Naive B cell (primary cell): ENCODE data around the gene OS9. TPM values are rescaled to one million over a fixed set of nuclear protein-coding genes. Genes with fewer than 3 reads are reported as not detected.
A peak's percentile ranks its signal among the peaks of the same experiment; 100 is the strongest.
"Not testable (repeated sequence)": the region's sequence is repeated elsewhere in the genome, so short reads cannot be mapped to it uniquely, and the experiment has no call there.

Experiments
- ATAC-seq, 2 donors: fragments of 150-1000 bp; cut with Tn5 transposase; 2 replicates each; pipeline ENCODE4 v1.10.0; 2021; ENCODE audit warnings: low read depth in 2 of 2, mild to moderate bottlenecking in 2 of 2, moderate library complexity in 2 of 2
- DNase-seq: peaks from one replicate; pipeline ENCODE4 v3.0.0; 2022
- H3K27ac Mint-ChIP-seq, 6 donors: one replicate each; pipeline ENCODE4 v1.8.0; 2020 to 2022; ENCODE audit warnings: mild to moderate bottlenecking in 6 of 6, mixed read lengths in 6 of 6, moderate library complexity in 5 of 6, inconsistent platforms in 2 of 6
- H3K27me3 Mint-ChIP-seq, 3 donors: one replicate each; pipeline ENCODE4 v1.8.0; 2021 to 2022; ENCODE audit warnings: mixed read lengths in 3 of 3, mild to moderate bottlenecking in 1 of 3
- H3K36me3 Mint-ChIP-seq, 2 donors: one replicate each; pipeline ENCODE4 v1.8.0; 2020 to 2022; ENCODE audit warnings: mixed read lengths in 2 of 2, inconsistent platforms in 1 of 2, mild to moderate bottlenecking in 1 of 2
- H3K4me1 Mint-ChIP-seq, 3 donors: one replicate each; pipeline ENCODE4 v1.8.0; 2020 to 2022; ENCODE audit warnings: mixed read lengths in 3 of 3, inconsistent platforms in 1 of 3, mild to moderate bottlenecking in 1 of 3, moderate library complexity in 1 of 3
- H3K4me3 Mint-ChIP-seq, 8 donors: one replicate each; pipeline ENCODE4 v1.8.0; 2020 to 2022; ENCODE audit warnings: mild to moderate bottlenecking in 8 of 8, mixed read lengths in 8 of 8, moderate library complexity in 8 of 8, inconsistent platforms in 2 of 8
- H3K9me3 Mint-ChIP-seq, 7 donors: one replicate each; pipeline ENCODE4 v1.8.0; 2020 to 2022; ENCODE audit warnings: mixed read lengths in 7 of 7, mild to moderate bottlenecking in 5 of 7, inconsistent platforms in 2 of 7, moderate library complexity in 1 of 7
- polyA plus RNA-seq, 6 donors: library from polyadenylated mRNA; unstranded; fragments of 300-500 nt; fragmentation: Illumina TruSeq; gene quantifications; one replicate each; pipeline ENCODE4 v1.2.3, GENCODE V29; 2021; ENCODE audit warnings: low read depth in 6 of 6

OS9 gene
- polyA plus RNA-seq, 6 donors from 2014 or later = 72.0 to 87.9 (median 77.1) TPM

DNA sequence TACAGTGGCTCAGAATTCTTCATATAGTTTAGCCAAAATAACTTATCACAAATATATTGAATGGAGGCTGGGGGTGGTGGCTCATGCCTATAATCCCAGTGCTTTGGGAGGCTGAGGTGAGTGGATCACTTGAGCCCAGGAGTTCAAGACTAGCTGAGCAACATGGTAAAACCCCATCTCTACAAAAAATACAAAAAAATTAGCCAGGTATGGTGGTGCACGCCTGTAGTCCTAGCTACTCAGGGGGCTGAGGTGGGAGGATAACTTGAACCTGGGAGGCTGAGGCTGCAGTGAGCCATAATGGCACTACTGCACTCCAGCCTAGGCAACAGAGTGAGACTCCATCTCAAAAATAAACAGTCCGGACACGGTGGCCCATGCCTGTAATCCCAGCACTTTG is 22.1 kb upstream of the OS9 start:
- H3K36me3 Mint-ChIP-seq, ATAC-seq, H3K27ac Mint-ChIP-seq, H3K9me3 Mint-ChIP-seq, H3K4me1 Mint-ChIP-seq, DNase-seq, H3K4me3 Mint-ChIP-seq: not testable (repeated sequence)
- peaks cover 17 to 42% (median 20%) of the 10 kb centered on the region in 3 donors for H3K27me3 Mint-ChIP-seq

DNA sequence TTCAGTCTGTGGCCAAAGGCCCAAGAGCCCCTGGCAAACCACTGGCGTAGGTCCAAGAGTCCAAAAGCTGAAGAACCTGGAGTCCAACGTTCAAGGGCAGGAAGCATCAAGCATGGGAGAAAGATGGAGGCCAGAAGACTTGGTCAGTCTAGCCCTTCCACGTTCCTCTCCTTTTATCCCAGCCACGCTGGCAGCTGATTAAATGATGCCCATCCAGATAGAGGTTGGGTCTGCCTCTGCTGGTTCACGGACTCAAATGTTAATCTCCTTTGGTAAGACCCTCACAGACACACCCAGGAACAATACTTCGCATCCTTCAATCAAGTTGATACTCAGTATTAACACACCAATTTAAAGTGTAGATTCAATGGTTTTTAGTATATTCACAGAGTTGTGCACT is 21.1 kb upstream of the OS9 start:
- H3K36me3 Mint-ChIP-seq = no peaks in the 10 kb centered on the region
- H3K4me1 Mint-ChIP-seq = no peaks in the 10 kb centered on the region
- peaks cover 0 to 2% (median 0%) of the 10 kb centered on the region in 7 donors for H3K9me3 Mint-ChIP-seq
- DNase-seq = no peak
- H3K27me3 Mint-ChIP-seq = peaks cover 17 to 46% (median 20%) of the 10 kb centered on the region in 3 donors
- ATAC-seq = no peak
- H3K27ac Mint-ChIP-seq = no peak overlapping the region
- H3K4me3 Mint-ChIP-seq = no peak overlapping the region

DNA sequence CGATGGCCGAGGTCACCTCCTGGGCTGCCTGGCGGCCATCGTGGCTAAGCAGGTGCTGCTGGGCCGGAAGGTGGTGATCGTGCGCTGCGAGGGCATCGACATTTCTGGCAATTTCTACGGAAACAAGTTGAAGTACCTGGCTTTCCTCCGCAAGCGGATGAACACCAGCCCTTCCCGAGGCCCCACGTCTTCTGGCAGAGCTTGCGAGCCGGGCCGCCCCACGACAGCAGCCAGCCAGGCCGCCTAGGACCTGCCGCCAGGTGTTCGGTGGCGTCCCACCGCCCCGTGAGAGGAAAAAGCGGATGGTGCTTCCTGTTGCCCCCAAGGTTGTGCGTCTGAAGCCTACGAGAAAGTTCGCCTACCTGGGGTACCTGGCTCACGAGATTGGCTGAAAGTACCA is 19.2 kb upstream of the OS9 start:
- Mint-ChIP-seq H3K9me3 (peaks cover 0 to 4% (median 0%) of the 10 kb centered on the region in 7 donors), H3K27ac (no peak overlapping the region), H3K27me3 (peaks cover 12 to 34% (median 17%) of the 10 kb centered on the region in 3 donors), H3K4me1 (no peaks in the 10 kb centered on the region), H3K4me3 (no peak overlapping the region), H3K36me3 (no peaks in the 10 kb centered on the region)
- ATAC-seq (no peak), DNase-seq (no peak)

DNA sequence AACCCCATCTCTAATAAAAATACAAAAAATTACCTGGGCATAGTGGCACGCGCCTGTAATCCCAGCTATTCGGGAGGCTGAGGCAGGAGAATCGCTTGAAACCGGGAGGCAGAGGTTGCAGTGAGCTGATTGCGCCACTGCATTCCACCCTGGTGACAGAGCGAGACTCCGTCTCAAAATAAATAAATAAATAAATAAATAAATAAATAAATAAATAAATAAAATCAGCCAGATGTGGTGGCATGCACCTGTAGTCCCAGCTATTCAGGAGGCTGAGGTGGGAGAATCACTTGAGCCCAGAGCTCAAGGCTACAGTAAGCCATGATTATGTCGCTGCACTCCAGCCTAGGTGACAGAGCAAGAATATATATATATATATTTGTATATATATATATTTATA is 16.0 kb upstream of the OS9 start:
- not testable (repeated sequence) for H3K4me1 Mint-ChIP-seq, H3K4me3 Mint-ChIP-seq, ATAC-seq, DNase-seq, H3K27ac Mint-ChIP-seq
- Mint-ChIP-seq H3K27me3 (peaks cover 17 to 31% (median 19%) of the 10 kb centered on the region in 3 donors), H3K9me3 (peaks cover 2 to 19% (median 11%) of the 10 kb centered on the region in 7 donors), H3K36me3 (peaks cover 4 to 11% of the 10 kb centered on the region in 2 donors)

DNA sequence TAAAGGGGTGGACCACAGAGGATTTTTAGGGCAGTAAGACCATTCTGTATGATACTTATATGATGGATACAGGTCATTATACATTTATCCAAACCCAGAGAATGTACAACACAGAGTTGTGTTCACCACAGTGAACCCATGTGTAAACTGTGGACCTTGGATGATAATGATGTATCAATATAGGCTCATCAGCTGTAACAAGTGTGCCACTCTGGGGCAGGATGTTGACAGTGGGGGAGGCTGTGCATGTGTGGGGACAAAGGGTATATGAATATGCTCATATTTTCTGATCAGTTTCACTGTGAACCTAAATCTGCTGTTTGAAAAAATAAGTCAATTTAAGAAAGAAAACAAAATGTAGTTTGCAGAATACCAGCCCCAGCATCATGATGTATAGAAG is 14.2 kb upstream of the OS9 start:
- Mint-ChIP-seq H3K9me3 (peaks cover 2 to 19% (median 11%) of the 10 kb centered on the region in 7 donors), H3K27ac (no peak overlapping the region), H3K4me1 (no peaks in the 10 kb centered on the region), H3K36me3 (peaks cover 4 to 11% of the 10 kb centered on the region in 2 donors), H3K4me3 (no peak overlapping the region), H3K27me3 (peaks cover 22 to 33% (median 24%) of the 10 kb centered on the region in 3 donors)
- ATAC-seq (no peak), DNase-seq (no peak)

DNA sequence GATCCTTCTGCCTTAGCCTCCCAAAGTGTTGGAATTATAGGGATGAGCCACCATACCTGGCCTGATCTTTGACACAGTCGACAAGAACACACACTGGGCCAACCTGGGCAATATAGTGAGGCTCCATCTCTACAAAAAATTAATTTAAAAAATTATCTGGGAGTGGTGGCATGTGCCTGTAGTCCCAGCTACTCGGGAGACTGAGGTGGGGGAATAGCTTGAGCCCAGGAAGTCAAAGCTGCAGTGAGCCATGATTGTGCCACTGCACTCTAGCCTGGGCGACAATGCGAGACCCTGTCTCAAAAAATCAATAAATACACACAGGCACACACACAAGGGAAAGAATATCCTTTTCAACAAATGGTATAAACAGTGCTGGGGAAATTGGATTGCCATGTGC is 6.1 kb upstream of the OS9 start:
- Mint-ChIP-seq H3K36me3 (no peaks in the 10 kb centered on the region), H3K27ac (no peak overlapping the region), H3K4me1 (no peaks in the 10 kb centered on the region), H3K9me3 (peaks cover 0 to 4% (median 0%) of the 10 kb centered on the region in 7 donors), H3K27me3 (peaks cover 48 to 67% (median 64%) of the 10 kb centered on the region in 3 donors), H3K4me3 (no peak overlapping the region)
- ATAC-seq = no peak
- no peak for DNase-seq

DNA sequence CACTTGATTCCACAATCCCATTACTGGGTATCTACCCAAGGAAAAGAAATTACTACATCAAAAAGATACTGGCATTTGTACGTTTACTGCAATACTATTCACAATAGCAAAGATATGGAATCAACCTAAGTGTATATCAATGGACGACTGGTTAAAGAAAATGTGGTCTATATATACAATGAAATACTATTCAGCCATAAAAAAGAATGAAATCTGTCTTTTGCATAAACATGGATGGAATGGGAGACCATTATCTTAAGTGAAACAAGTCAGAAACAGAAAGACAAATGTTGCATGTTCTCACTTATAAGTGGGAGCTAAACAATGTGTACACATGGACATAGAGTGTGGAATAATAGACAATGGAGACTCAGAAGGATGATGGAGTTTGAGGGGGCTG is 5.0 kb upstream of the OS9 start:
- no peak overlapping the region for H3K27ac Mint-ChIP-seq
- DNase-seq = no peak
- ATAC-seq = no peak
- no peaks in the 10 kb centered on the region for H3K4me1 Mint-ChIP-seq
- peaks cover 0 to 4% (median 0%) of the 10 kb centered on the region in 7 donors for H3K9me3 Mint-ChIP-seq
- H3K4me3 Mint-ChIP-seq = no peak overlapping the region
- H3K27me3 Mint-ChIP-seq = peaks cover 46 to 61% (median 60%) of the 10 kb centered on the region in 3 donors
- no peaks in the 10 kb centered on the region for H3K36me3 Mint-ChIP-seq

DNA sequence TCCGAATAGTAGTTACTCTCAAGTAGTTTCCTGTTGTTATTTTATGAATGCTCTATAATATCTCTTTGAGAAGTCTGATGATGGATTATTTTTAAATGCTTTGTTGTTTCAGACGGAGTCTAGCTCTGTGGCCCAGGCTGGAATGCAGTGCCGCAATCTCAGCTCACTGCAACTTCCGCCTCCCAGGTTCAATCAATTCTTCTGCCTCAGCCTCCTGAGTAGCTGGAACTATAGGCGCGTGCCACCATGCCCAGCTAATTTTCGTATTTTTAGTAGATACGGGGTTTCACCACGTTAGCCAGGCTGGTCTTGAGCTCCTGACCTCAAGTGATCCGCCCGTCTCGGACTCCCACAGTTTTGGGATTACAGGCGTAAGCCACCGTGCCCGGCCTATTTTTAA is 1.4 kb upstream of the OS9 start:
- Mint-ChIP-seq H3K4me3 (no peak overlapping the region), H3K27me3 (peaks cover 19 to 27% (median 24%) of the 10 kb centered on the region in 3 donors), H3K4me1 (peaks cover 0 to 13% (median 3%) of the 10 kb centered on the region in 3 donors), H3K9me3 (peaks cover 0 to 4% (median 0%) of the 10 kb centered on the region in 7 donors), H3K27ac (no peak overlapping the region), H3K36me3 (peaks cover 17% of the 10 kb centered on the region in 2 donors)
- ATAC-seq = no peak
- DNase-seq = no peak

DNA sequence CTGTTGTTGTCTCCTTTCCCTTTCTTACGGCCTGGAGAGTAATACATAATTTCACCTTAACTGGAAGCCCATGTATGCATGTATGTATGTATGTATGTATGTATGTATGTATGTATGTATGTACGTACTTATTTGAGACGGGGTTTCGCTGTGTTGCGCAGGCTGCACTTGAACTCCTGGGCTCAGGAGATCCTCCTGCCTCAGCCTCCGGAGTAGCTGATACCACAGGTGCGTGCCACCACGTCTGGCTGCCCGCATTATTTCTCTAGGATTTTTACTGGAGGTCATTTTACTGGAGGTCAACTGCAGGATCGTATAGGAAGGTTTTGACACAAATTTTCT is 644 bp upstream of the OS9 start:
- Mint-ChIP-seq H3K36me3 (peaks cover 17 to 21% of the 10 kb centered on the region in 2 donors), H3K27ac (no peak overlapping the region), H3K4me1 (peaks cover 1 to 16% (median 4%) of the 10 kb centered on the region in 3 donors), H3K9me3 (peaks cover 0 to 4% (median 0%) of the 10 kb centered on the region in 7 donors), H3K27me3 (peaks cover 16 to 20% (median 17%) of the 10 kb centered on the region in 3 donors), H3K4me3 (no peak overlapping the region)
- ATAC-seq (no peak), DNase-seq (no peak)

DNA sequence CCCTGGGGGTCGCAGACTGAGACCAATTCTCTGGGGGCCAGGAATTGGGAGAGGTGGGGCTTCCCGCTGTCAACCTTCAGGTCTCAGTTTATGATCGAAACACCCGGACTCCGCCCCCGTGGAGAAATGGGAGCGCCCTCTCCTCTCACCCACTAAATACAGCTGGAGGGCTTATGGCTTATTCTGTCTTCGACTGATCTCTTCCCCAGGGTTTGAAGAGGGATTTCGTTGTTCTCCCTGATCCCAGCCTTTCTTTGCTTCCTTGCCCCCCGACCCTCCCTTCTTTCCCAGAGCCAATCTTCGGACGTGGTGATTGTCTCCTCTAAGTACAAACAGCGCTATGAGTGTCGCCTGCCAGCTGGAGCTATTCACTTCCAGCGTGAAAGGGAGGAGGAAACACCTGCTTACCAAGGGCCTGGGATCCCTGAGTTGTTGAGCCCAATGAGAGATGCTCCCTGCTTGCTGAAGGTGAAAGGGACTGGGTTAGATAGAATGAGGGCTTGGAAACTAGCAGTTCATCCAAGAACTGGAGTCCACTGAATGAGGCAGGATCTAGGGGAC is 607 bp downstream of the OS9 start:
- no peak for DNase-seq
- Mint-ChIP-seq H3K36me3 (peaks cover 23 to 34% of the 10 kb centered on the region in 2 donors), H3K27ac (no peak overlapping the region), H3K27me3 (peaks cover 7 to 10% (median 9%) of the 10 kb centered on the region in 3 donors), H3K9me3 (no peaks in the 10 kb centered on the region), H3K4me1 (peaks cover 14 to 26% (median 17%) of the 10 kb centered on the region in 3 donors), H3K4me3 (no peak overlapping the region)
- no peak for ATAC-seq

DNA sequence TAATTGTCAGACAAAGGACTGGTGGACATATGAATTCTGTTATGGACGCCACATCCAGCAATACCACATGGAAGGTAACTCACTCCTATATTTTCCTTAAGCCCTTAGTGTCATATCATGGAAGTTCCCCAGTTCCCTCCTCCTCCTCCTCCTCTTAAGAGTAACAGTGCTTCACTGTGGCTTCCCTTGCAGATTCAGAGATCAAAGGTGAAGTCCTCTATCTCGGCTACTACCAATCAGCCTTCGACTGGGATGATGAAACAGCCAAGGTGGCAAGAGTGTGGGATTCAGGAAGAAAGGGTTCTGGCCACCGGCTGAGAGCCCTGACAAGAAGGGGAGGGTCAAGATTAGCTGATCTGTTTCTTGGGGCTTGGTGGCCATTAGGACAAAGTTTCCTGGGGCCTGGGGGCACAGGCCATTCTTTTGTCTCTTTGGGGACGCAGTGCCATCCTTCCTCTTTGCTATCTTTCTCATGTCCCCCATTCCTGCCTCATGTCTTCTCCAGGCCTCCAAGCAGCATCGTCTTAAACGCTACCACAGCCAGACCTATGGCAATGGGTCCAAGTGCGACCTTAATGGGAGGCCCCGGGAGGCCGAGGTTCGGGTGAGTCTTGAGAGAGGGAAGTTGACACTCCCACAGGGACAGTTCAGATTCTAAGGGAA is 2.0 kb downstream of the OS9 start:
- Mint-ChIP-seq H3K27me3 (peaks cover 0 to 2% (median 0%) of the 10 kb centered on the region in 3 donors), H3K4me3 (peak overlapping the region in 5 of 8 donors; percentile 15 to 50 (median 34)), H3K36me3 (peaks cover 30 to 35% of the 10 kb centered on the region in 2 donors), H3K27ac (peak overlapping the region in 1 of 6 donors; percentile 61), H3K4me1 (peaks cover 26 to 40% (median 27%) of the 10 kb centered on the region in 3 donors), H3K9me3 (no peaks in the 10 kb centered on the region)
- ATAC-seq = no peak
- DNase-seq = no peak

DNA sequence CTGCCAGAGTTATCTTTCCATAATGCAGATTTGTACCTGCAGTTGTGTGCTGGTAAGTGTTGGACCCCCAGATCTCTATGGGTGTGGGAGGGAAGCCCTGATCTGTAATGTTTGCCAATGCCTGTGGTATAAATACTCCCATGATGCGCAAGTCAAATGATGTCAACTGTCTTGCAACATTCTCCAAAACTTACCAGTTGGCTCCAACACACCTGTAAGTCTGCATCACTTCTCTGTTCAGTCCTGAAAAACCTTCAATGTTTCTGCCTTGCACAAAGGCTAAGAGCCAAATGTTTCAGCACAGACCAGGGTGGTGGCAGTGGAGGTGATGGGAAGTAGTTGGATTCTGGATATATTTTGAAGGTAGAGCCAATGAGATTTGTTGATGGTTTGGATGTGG is 3.1 kb downstream of the OS9 start:
- peaks cover 31 to 35% of the 10 kb centered on the region in 2 donors for H3K36me3 Mint-ChIP-seq
- DNase-seq (no peak), ATAC-seq (no peak)
- H3K27ac Mint-ChIP-seq = peak overlapping the region in 1 of 6 donors; percentile 41
- H3K9me3 Mint-ChIP-seq = no peaks in the 10 kb centered on the region
- H3K4me1 Mint-ChIP-seq = peaks cover 26 to 49% (median 29%) of the 10 kb centered on the region in 3 donors
- H3K27me3 Mint-ChIP-seq = no peaks in the 10 kb centered on the region
- peak overlapping the region in 3 of 8 donors; percentile 22 to 67 (median 53) for H3K4me3 Mint-ChIP-seq

DNA sequence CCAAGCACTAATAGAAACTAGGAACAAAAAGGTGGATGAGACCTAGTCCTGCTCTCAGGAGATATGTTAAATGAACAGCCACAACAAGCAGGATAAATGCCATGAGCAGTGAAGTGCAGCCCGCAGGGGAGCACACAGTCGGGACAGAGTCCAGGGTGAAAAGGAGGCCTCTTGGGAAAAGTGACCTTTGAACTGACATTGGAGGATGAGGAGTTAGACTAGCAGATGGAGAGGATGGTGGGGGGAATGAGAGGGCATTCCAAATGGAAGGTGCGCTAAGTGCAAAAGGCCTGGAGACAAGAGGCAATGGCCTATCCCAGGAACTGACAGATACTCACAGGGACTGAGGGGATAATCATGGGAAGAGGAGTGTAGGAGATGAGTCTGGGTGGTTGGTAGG is 4.5 kb downstream of the OS9 start:
- peaks cover 42 to 44% of the 10 kb centered on the region in 2 donors for H3K36me3 Mint-ChIP-seq
- ATAC-seq (no peak), DNase-seq (no peak)
- H3K4me3 Mint-ChIP-seq = peak overlapping the region in 1 of 8 donors; percentile 37
- H3K9me3 Mint-ChIP-seq = peaks cover 0 to 8% (median 0%) of the 10 kb centered on the region in 7 donors
- H3K27me3 Mint-ChIP-seq = no peaks in the 10 kb centered on the region
- peak overlapping the region in 1 of 6 donors; percentile 44 for H3K27ac Mint-ChIP-seq
- H3K4me1 Mint-ChIP-seq = peaks cover 26 to 53% (median 41%) of the 10 kb centered on the region in 3 donors

DNA sequence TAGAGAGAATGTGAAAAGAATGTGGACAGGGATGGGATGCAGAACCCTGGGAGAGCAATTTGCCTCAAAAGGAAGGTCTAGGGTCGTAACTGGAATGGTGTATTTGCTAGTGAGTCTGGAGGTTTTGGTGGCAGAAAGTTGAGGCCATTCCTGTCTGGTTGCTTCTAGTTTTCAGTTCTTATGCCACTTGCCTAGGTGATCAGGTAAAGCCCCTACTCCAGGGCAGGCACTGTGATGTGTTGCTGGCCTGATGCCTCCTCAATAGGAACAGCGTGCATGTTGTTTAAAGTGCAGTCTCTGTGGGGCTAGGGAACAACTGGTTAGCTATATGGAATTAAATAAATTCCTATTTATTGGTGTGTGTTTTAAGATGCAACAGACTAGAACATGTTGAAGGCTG is 6.4 kb downstream of the OS9 start:
- Mint-ChIP-seq H3K27me3 (no peaks in the 10 kb centered on the region), H3K36me3 (peaks cover 43 to 55% of the 10 kb centered on the region in 2 donors), H3K27ac (peak overlapping the region in 4 of 6 donors; percentile 15 to 85 (median 79)), H3K4me1 (peaks cover 26 to 53% (median 41%) of the 10 kb centered on the region in 3 donors), H3K9me3 (peaks cover 0 to 17% (median 7%) of the 10 kb centered on the region in 7 donors), H3K4me3 (peak overlapping the region in 4 of 8 donors; percentile 3 to 72 (median 28))
- DNase-seq = no peak
- no peak for ATAC-seq
